GOT3 (cell line): Measurements from ENCODE around the gene LHFPL3.
"Not testable (repeated sequence)": the region's sequence is repeated elsewhere in the genome, so short reads cannot be mapped to it uniquely, and the experiment has no call there.

Experiments used
- DNase-seq: peaks from one replicate; lab custom pipeline; 2025; ENCODE audit warnings: mixed read lengths; lab: John Stamatoyannopoulos, UW

LHFPL3 gene

GRCh38 chr7:104328296-104328969 lies at the start of gene LHFPL3:
Gene LHFPL3 (plus strand): TSS chr7:104328603.
- DNase-seq, result no peak

GRCh38 chr7:104281685-104282084 lies 46.7 kb upstream of the LHFPL3 start:
- DNase-seq, result not testable (repeated sequence)

- DNase-seq, result no peak
Observed at GRCh38 chr7:104286839-104287238, 41.6 kb upstream of the LHFPL3 start.

GRCh38 chr7:104288137-104288536 lies 40.3 kb upstream of the LHFPL3 start:
- DNase-seq, result no peak

GRCh38 chr7:104294291-104294690 lies 34.1 kb upstream of the LHFPL3 start:
- DNase-seq, result no peak

GRCh38 chr7:104296266-104296665 lies 32.1 kb upstream of the LHFPL3 start:
- DNase-seq, result no peak

- no peak for DNase-seq
Observed at GRCh38 chr7:104296900-104297299, 31.5 kb upstream of the LHFPL3 start.

- no peak for DNase-seq
Observed at GRCh38 chr7:104299323-104299722, 29.1 kb upstream of the LHFPL3 start.

- DNase-seq, result no peak
Observed at GRCh38 chr7:104299777-104300176, 28.6 kb upstream of the LHFPL3 start.

- no peak for DNase-seq
Observed at GRCh38 chr7:104306793-104307192, 21.6 kb upstream of the LHFPL3 start.

GRCh38 chr7:104317948-104318629 lies 10.3 kb upstream of the LHFPL3 start:
- DNase-seq, result no peak

GRCh38 chr7:104327534-104327933 lies 869 bp upstream of the LHFPL3 start:
- no peak for DNase-seq

- DNase-seq, result no peak
Observed at GRCh38 chr7:104327938-104328295, 486 bp upstream of the LHFPL3 start.

- no peak for DNase-seq
Observed at GRCh38 chr7:104328970-104329825, 795 bp downstream of the LHFPL3 start.

GRCh38 chr7:104341546-104341945 lies 13.1 kb downstream of the LHFPL3 start:
- DNase-seq, result no peak

GRCh38 chr7:104352736-104353135 lies 24.3 kb downstream of the LHFPL3 start:
- no peak for DNase-seq

GRCh38 chr7:104357166-104357565 lies 28.8 kb downstream of the LHFPL3 start:
- no peak for DNase-seq

- DNase-seq, result no peak
Observed at GRCh38 chr7:104358446-104359132, 30.2 kb downstream of the LHFPL3 start.

GRCh38 chr7:104362756-104363155 lies 34.4 kb downstream of the LHFPL3 start:
- DNase-seq, result no peak

- no peak for DNase-seq
Observed at GRCh38 chr7:104363355-104363754, 35.0 kb downstream of the LHFPL3 start.

- no peak for DNase-seq
Observed at GRCh38 chr7:104366390-104366789, 38.0 kb downstream of the LHFPL3 start.

- DNase-seq, result no peak
Observed at GRCh38 chr7:104367926-104368325, 39.5 kb downstream of the LHFPL3 start.
